ENCODE data around the gene PSMD9. TPM values are rescaled to one million over a fixed set of nuclear protein-coding genes. Genes with fewer than 3 reads are reported as not detected.

The PSMD9 gene
- total and polyA plus RNA-seq, 2 experiments from 2014 or later: 32.7 to 36.3 TPM

- Histone ChIP-seq H3K9me2 (ENCODE audit: insufficient read depth) (no peaks in the 10 kb centered on the region), H3K4me3 (no peak overlapping the region), H4K20me1 (replicated peaks; ENCODE audit: insufficient read depth) (no peaks in the 10 kb centered on the region), H3F3A (replicated peaks; ENCODE audit: low read depth) (no peaks in the 10 kb centered on the region), H3K4me1 (ENCODE audit: insufficient read depth) (no peaks in the 10 kb centered on the region), H3K79me2 (replicated peaks; ENCODE audit: insufficient read depth) (no peaks in the 10 kb centered on the region), H2AFZ (0 out of 2 replicates have a peak overlapping the region, but pooled peaks have one; percentile 5), H3K4me2 (no peak overlapping the region), H3K27ac (ENCODE audit: low read depth) (no peak overlapping the region), H3K27me3 (ENCODE audit: insufficient read depth) (no peaks in the 10 kb centered on the region), H3K36me3 (ENCODE audit: insufficient read depth) (no peaks in the 10 kb centered on the region)
- Mint-ChIP-seq H3K36me3 (ENCODE audit: low read depth) (no peaks in the 10 kb centered on the region), H3K9me3 (no peaks in the 10 kb centered on the region), H3K4me1 (no peaks in the 10 kb centered on the region), H3K27ac (no peak overlapping the region), H3K27me3 (ENCODE audit: insufficient read depth, low read depth, poor library complexity) (peaks cover 3% of the 10 kb centered on the region), H3K4me3 (no peak overlapping the region)
- TF ChIP-seq ZNF462 (CRISPR knock-in tag; IDR thresholded peaks at IDR 0.05) (no peak), CREB1 (CRISPR knock-in tag; IDR thresholded peaks at IDR 0.05; ENCODE audit: low read depth) (no peak), ZNF114 (CRISPR knock-in tag; IDR thresholded peaks at IDR 0.05) (no peak), CTCF (conservative IDR thresholded peaks at IDR 0.05; ENCODE audit: low read depth in 2 of 2) (no peak), STAT1 (IDR thresholded peaks at IDR 0.05; ENCODE audit: unreplicated experiment) (no peak), EZH2phosphoT487 (IDR thresholded peaks at IDR 0.05; ENCODE audit: unreplicated experiment) (no peak), EZH2 (IDR thresholded peaks at IDR 0.05; ENCODE audit: low read depth, unreplicated experiment) (no peak), JUNB (IDR thresholded peaks at IDR 0.05; ENCODE audit: unreplicated experiment) (no peak), ZNF331 (CRISPR knock-in tag; IDR thresholded peaks at IDR 0.05; ENCODE audit: low read depth) (no peak), REST (IDR thresholded peaks at IDR 0.05; ENCODE audit: unreplicated experiment) (no peak)
- TF ChIP-seq, protein P1, sequence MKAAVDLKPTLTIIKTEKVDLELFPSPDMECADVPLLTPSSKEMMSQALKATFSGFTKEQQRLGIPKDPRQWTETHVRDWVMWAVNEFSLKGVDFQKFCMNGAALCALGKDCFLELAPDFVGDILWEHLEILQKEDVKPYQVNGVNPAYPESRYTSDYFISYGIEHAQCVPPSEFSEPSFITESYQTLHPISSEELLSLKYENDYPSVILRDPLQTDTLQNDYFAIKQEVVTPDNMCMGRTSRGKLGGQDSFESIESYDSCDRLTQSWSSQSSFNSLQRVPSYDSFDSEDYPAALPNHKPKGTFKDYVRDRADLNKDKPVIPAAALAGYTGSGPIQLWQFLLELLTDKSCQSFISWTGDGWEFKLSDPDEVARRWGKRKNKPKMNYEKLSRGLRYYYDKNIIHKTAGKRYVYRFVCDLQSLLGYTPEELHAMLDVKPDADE (IDR thresholded peaks at IDR 0.05): no peak
- no peak for DNase-seq (ENCODE audit: low spot score)
- peak; percentile 53; the same call in 2 of the 3 replicates for ATAC-seq
These were observed 15.9 kb upstream of the PSMD9 start for GRCh38 chr12:121872546-121873215.

All from GM23338 (cell line).